Skeletal muscle tissue (tissue), 4 donors: Measurements from ENCODE around the gene BORCS6. TPM values are rescaled to one million over a fixed set of nuclear protein-coding genes. Genes with fewer than 3 reads are reported as not detected.
"Not testable (repeated sequence)": the region's sequence is repeated elsewhere in the genome, so short reads cannot be mapped to it uniquely, and the experiment has no call there.

Experiments used
- H3K27ac ChIP-seq: one replicate; pipeline ENCODE4 v1.7.0; 2013; ENCODE audit warnings: mild to moderate bottlenecking, low read depth, low read length, inconsistent platforms
- H3K27me3 ChIP-seq, 3 donors: one replicate each; pipeline ENCODE4 v1.7.0; 2013; ENCODE audit warnings: low read length in 3 of 3; ENCODE audit not compliant: control insufficient read depth in 3 of 3, insufficient read depth in 3 of 3
- H3K36me3 ChIP-seq, 3 donors: one replicate each; pipeline ENCODE4 v1.7.0; 2013; ENCODE audit warnings: low read length in 3 of 3; ENCODE audit not compliant: control insufficient read depth in 3 of 3, insufficient read depth in 3 of 3
- H3K4me1 ChIP-seq, 3 donors: one replicate each; pipeline ENCODE4 v1.7.0; 2013; ENCODE audit warnings: low read length in 3 of 3, mild to moderate bottlenecking in 3 of 3; ENCODE audit not compliant: control insufficient read depth in 3 of 3, insufficient read depth in 3 of 3
- H3K4me3 ChIP-seq, 3 donors: one replicate each; pipeline ENCODE4 v1.7.0; 2013; ENCODE audit warnings: low read length in 3 of 3
- H3K9ac ChIP-seq, 3 donors: one replicate each; pipeline ENCODE4 v1.7.0; 2013; ENCODE audit warnings: low read length in 3 of 3, mild to moderate bottlenecking in 3 of 3, moderate library complexity in 2 of 3, low read depth in 1 of 3
- H3K9me3 ChIP-seq, 3 donors: one replicate each; pipeline ENCODE4 v1.7.0; 2013; ENCODE audit warnings: low read length in 3 of 3; ENCODE audit not compliant: control insufficient read depth in 3 of 3
- total RNA-seq: library from RNA; depleted of rRNA; stranded (reverse); fragments of >200 nt; gene quantifications from one replicate; pipeline ENCODE4 v1.2.3, GENCODE V29; 2014
- donor health status: Osteomylitis.

Gene BORCS6
- total RNA-seq, 1 donor from 2014 or later, result 4.7 TPM

GRCh38 chr17:8224891-8225812, 35.2 kb upstream of the BORCS6 start:
- Histone ChIP-seq H3K27ac (no peak overlapping the region), H3K4me3 (no peak overlapping the region)

GRCh38 chr17:8223356-8224126, 33.6 kb upstream of the BORCS6 start:
- peaks cover 20 to 31% (median 24%) of the 10 kb centered on the region in 3 donors for H3K4me1 ChIP-seq
- H3K36me3 ChIP-seq, result peaks cover 11 to 14% (median 14%) of the 10 kb centered on the region in 3 donors
- H3K9ac ChIP-seq, result peak overlapping the region; percentile 90 to 98 (median 95)
- H3K27me3 ChIP-seq, result no peaks in the 10 kb centered on the region
- no peaks in the 10 kb centered on the region for H3K9me3 ChIP-seq
- H3K4me3 ChIP-seq, result peak overlapping the region; percentile 95 to 98 (median 98)
- H3K27ac ChIP-seq, result peak overlapping the region; percentile 97

More at GRCh38 chr17:8224891-8225812, 35.2 kb upstream of the BORCS6 start:
- H3K36me3 ChIP-seq, result peaks cover 27 to 30% (median 30%) of the 10 kb centered on the region in 3 donors
- H3K9me3 ChIP-seq, result no peaks in the 10 kb centered on the region
- H3K27me3 ChIP-seq, result no peaks in the 10 kb centered on the region
- H3K9ac ChIP-seq, result no peak overlapping the region
- peaks cover 20 to 31% (median 24%) of the 10 kb centered on the region in 3 donors for H3K4me1 ChIP-seq

- Histone ChIP-seq H3K4me1 (peaks cover 20 to 31% (median 24%) of the 10 kb centered on the region in 3 donors), H3K27ac (peak overlapping the region; percentile 97), H3K36me3 (peaks cover 3 to 8% (median 7%) of the 10 kb centered on the region in 3 donors), H3K27me3 (no peaks in the 10 kb centered on the region), H3K9ac (peak overlapping the region; percentile 90 to 98 (median 95)), H3K4me3 (peak overlapping the region; percentile 95 to 98 (median 98)), H3K9me3 (no peaks in the 10 kb centered on the region)
These were observed 32.8 kb upstream of the BORCS6 start for GRCh38 chr17:8222630-8223355.

- Histone ChIP-seq H3K4me1 (peaks cover 20 to 30% (median 23%) of the 10 kb centered on the region in 3 donors), H3K9ac (peak overlapping the region; percentile 90 to 98 (median 95)), H3K36me3 (peaks cover 0 to 3% (median 2%) of the 10 kb centered on the region in 3 donors), H3K4me3 (peak overlapping the region; percentile 95 to 98 (median 98)), H3K27ac (peak overlapping the region; percentile 97), H3K9me3 (no peaks in the 10 kb centered on the region), H3K27me3 (no peaks in the 10 kb centered on the region)
These were observed 32.3 kb upstream of the BORCS6 start for GRCh38 chr17:8222380-8222629.

- H3K4me1 ChIP-seq, result peaks cover 17 to 25% (median 18%) of the 10 kb centered on the region in 3 donors
- no peaks in the 10 kb centered on the region for H3K36me3 ChIP-seq
- peak overlapping the region; percentile 95 to 98 (median 98) for H3K4me3 ChIP-seq
- no peaks in the 10 kb centered on the region for H3K27me3 ChIP-seq
- H3K27ac ChIP-seq, result peak overlapping the region; percentile 97
- H3K9ac ChIP-seq, result peak overlapping the region; percentile 90 to 98 (median 95)
- no peaks in the 10 kb centered on the region for H3K9me3 ChIP-seq
These were observed 31.8 kb upstream of the BORCS6 start for GRCh38 chr17:8221663-8222379.

GRCh38 chr17:8220783-8221662, 31.0 kb upstream of the BORCS6 start:
- no peaks in the 10 kb centered on the region for H3K27me3 ChIP-seq
- H3K4me3 ChIP-seq, result peak overlapping the region; percentile 95 to 98 (median 98)
- H3K9me3 ChIP-seq, result no peaks in the 10 kb centered on the region
- H3K4me1 ChIP-seq, result peaks cover 16 to 25% (median 18%) of the 10 kb centered on the region in 3 donors
- peak overlapping the region; percentile 90 to 98 (median 95) for H3K9ac ChIP-seq
- no peaks in the 10 kb centered on the region for H3K36me3 ChIP-seq
- H3K27ac ChIP-seq, result peak overlapping the region; percentile 97

GRCh38 chr17:8214000-8214399, 24.0 kb upstream of the BORCS6 start:
- H3K9ac ChIP-seq, H3K36me3 ChIP-seq, H3K9me3 ChIP-seq, H3K27ac ChIP-seq, H3K4me3 ChIP-seq, H3K27me3 ChIP-seq: not testable (repeated sequence)
- H3K4me1 ChIP-seq, result peaks cover 8 to 14% (median 10%) of the 10 kb centered on the region in 3 donors

- Histone ChIP-seq H3K36me3 (no peaks in the 10 kb centered on the region), H3K9me3 (no peaks in the 10 kb centered on the region), H3K4me1 (peaks cover 8 to 14% (median 10%) of the 10 kb centered on the region in 3 donors), H3K27ac (no peak overlapping the region), H3K4me3 (no peak overlapping the region), H3K9ac (no peak overlapping the region), H3K27me3 (peaks cover 0 to 3% (median 0%) of the 10 kb centered on the region in 3 donors)
These were observed 22.6 kb upstream of the BORCS6 start for GRCh38 chr17:8212312-8213180.
